GM21825 (cell line): ENCODE data around the gene RFX4.

Source experiments
- ATAC-seq: cut with Tn5 transposase; IDR thresholded peaks from one replicate; pipeline ENCODE4 v1.9.1; 2021; ENCODE audit warnings: mild to moderate bottlenecking, moderate library complexity; ENCODE audit not compliant: unreplicated experiment

Gene RFX4

DNA sequence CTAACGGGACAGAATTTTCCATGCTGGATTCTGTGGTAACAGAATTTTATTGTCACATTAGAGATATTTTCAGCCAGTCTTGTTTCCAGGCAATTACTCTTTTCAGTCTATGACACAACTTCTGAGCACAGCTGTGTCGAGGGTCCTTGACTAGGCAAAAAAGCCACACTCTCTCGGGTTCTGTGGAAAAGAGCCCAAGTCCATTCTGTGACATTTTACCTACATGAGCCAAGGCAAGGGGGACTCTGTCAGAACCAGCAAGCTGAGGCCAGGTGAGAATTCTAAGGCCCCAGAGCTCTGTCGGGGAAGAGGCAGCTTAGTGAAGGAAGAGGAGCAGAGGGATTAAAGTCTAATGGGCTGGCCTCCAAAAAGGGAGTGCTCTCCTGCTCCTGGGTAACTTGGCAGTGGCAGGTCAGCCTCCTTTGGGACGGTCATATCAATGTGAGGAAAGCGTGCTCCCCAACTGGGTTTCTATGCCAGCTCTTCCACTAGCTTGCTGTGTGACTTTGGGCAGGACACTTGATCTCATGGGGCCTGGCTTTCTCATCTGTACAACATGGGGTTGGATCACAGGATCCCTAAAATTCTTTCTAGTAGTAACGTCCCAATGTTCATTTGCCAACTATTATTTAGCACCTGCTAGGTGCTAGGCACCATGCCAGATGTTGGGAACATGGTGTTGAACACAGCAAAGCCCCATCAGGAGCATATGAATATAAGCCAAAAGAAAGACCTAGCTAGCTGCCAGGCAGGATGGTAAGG lies 175.7 kb downstream of the RFX4 start:
- ATAC-seq, result no peak

DNA sequence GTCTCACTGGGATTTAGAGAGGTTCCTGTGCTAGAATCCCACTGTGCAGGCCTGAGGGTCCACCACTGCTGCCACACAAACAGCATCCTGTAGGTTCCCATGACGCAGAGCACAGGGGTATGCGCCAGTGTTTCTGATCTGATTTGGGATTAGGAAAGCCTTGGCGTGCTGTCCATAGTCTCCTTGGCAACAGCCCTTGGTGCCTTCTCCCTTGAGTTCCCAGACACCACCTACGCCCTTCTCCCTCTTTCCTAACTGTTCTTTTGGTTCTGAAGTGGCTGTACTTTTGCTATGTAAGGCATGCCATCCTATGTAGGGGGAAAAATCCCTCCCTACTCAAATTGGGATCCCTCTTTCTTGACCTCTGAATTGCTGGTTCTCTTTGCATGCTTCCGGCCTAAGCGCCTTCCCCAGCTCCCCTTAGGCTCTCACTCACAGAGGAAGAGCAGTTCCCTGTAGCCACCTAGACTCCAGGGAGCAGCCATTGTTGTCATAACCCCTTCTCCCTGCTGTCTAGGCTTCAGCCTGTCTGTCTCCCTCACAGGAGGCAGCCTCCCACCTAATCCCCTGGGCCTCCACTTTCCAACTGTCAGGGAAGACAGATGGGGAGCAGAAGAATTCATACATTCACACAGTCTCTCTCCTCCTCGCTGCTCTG lies 176.9 kb downstream of the RFX4 start:
- peak; percentile 20 for ATAC-seq

DNA sequence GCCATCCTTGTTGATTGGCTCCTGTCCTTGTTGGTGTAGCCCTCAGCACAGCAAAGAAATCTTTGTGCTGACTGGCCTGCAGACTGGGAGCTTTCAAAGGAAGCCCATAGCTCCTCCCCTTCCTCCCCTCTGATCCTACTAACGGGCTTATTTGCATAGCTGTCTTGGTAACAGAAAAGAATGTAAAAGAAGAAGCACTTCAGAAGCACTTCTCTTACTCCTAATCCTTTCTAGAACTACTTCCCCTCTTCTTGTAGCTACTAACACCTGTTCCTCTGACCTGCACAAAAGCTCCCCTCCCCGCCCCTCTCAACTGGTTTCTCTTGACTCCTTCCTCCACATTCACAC lies 177.4 kb downstream of the RFX4 start:
- ATAC-seq, result peak; percentile 98

DNA sequence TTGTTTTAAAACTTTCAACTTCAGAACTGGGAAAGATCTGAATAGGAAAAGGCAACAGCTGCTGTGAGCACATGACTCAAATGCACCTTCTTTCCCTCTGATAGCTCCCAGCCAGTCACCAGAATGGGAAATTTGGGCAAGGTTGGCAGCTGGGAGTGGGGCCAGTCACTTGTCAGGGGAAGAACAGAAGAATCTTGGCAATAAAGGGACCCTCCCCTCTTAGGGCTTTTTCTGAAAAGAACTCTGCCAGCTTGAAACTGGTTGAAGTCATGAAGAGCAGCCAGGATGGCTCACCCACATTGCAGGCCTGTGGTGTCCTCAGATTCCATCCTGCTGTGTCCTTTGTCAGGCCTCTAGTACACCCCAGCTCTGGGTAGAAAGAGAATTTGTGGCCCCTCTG lies 181.4 kb downstream of the RFX4 start:
- ATAC-seq, result no peak

DNA sequence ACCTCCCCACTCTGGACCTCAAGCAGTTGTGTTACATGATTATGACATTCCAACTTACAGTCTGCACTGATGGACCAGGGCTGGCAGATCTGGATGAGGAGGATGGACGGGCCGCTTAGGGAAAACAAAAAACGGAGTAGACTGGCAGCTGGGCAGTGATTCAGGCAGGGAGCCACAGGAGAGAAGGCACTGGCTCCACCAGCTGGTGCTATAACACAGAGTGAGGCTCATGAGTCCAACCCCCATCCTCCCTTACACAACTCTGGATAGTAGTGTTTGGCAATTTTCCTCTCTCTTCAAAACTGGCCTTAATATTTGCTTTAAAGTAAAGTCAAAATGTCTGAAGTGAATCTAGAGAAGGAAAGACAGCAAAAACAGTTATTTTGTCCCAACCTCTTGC lies 181.9 kb downstream of the RFX4 start:
- ATAC-seq, result no peak

DNA sequence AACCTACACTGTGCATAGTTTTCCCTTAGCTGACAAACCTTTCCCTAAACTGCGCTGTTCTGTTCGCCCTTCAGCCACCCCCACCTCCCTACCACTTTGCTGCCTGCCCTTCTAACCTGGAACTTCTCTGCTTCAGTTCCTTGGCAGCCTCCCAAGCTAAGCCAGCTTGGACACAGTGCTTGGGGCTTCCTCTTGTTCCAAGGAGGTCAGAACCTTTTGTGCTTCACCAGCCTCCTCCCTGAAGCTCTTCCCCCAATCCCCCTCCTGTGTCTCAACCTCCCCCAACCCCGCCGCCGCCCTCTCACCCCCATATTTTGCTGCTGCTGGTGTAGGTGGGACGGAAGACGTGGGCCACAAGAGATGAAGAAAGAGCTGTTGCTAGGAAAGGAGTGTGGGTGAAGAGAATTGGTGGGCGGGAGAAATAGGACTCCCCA lies 183.6 kb downstream of the RFX4 start:
- no peak for ATAC-seq

DNA sequence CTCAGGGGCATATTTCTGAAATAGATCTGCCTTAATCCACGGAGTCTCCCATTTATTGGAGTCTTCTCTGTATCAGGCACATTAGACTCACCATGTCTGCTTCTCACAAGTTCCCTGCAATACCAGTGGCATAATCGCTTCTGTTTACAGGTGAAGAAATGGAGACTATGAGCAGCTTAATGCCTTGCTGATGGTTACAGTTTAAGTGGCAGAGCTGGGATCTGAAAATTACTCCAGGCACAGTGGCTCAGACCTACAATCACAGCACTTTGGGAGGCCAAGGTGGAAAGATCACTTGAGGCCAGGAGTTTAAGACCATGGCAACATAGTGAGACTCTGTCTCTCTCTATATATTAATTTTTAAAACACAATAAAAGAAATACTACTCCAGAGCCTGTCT lies 184.4 kb downstream of the RFX4 start:
- no peak for ATAC-seq

DNA sequence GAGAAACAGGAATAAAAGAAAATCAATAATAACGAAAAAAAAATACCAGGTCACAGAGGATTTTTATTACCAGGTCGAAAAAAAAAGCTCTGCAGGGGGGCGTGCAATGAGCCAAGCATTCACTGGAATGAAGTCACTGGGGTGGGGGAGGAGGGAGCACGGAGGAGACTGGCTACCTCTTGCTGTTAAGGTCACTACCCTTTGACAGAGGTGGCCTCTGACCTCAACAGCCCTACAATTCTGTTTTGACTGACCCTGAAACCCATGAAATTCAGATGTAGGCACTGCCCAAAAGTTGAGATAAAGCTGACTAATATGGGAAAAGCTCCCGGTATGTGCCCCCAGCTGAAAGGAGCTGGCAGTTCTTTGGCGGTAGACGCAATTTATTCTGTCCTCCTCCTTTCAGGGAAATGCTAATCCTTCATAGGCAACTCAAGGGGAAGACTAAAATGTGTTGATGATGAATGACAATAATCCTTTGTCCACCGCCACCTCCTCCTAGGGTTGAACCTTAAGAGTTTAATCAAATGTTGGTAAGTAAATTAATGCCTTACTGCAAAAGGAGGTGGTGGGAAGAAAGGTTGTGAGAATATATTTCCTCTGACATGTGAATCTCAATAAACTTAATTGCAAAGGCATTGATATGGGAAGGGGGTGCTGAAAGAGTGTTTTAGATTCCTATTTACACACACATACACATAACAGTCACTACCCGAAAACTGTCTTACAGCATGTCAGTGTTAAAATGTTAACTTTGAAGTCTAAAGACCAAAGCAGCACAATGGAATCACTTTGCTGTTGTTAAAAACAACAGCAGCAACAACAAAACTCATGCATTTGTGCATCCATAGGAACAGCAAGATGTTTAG lies 185.4 kb downstream of the RFX4 start:
- ATAC-seq, result no peak

DNA sequence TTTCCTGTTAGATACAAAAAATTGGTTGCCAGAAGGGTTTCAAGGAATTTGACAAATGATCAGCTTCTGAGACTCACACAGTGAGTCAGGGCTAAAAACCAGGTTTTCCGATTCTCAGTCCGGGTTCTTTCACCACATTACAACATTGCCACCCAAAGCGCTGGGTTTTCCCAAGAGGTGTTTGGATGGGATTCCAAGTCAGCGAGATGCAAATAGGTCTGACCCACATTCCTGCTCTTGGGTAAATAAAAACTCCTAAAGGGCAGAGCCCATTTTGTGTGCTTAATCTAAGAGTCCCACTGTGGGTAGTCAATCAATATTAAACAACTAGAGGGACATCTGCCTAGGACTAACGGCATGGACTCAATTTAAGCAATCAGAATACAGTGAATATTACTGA lies 186.3 kb downstream of the RFX4 start:
- no peak for ATAC-seq

DNA sequence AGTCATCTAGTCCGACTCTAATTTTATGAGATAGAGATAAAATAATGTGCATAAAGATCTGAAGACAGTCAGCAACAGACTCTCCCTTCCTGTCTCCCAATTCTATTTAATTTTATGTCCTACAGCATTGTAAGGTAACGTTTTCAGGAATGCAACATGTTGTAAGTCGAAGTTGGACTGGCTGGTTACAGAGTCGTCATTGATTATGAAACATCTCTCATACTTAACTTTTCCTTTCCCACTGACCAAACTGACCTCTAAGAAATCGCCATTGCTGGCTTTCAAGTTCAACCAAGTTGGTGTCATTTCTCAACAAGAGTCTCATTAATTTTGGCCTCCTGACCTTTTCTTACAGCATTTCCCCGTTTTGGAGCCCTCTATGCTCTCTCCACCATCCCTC lies 186.7 kb downstream of the RFX4 start:
- no peak for ATAC-seq

DNA sequence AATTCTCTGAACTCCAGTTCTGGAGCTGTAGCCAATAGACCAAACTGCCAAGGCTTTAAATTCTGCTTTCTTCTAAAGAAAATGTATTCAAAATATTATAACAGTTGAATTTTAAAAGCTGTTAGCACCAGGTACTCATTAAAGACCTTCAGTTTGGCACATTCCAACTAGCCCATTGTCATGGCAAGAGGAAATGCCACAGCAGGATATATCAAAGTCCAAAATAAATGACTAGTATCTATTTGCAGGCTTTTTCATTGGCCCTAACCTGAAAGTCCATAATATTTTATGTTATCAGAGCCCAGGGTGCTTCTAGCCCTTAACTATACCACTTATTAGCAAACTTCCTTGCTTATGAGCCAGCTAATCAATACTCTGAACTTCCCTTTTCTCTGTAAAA lies 188.6 kb downstream of the RFX4 start:
- no peak for ATAC-seq

DNA sequence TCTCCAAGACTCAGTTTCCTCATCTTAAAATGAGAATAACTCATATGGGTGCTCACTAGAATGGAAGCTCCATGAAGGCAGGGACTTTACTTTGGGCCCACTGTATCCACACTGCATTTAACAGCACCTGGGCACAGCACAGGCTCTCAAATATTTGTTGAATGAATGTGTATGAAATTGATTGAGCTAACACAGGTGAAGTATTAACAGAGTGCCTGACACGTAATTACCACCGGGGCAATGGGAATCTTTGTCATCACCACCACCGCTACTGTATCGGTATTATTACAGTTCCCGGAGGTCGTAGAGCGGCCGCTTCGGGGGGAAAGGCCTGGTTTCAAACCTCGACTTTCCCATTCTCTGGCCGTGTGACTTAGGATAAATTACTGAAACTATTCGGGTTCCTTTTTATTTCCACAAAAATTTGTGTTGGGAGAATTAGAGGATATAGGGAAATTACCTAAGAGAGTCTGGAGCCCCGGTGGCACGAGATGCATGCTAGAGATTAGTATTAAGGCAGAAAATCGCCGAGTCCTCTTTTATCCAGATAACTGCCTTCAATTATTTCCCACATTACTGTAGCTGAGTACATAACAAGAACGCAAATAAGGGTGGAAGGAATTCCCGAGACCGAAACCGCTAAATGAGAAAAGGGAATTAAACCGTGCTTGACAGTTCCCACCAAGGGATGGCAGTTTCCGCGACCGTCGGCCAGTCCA lies 190.6 kb downstream of the RFX4 start:
- ATAC-seq, result peak; percentile 5

DNA sequence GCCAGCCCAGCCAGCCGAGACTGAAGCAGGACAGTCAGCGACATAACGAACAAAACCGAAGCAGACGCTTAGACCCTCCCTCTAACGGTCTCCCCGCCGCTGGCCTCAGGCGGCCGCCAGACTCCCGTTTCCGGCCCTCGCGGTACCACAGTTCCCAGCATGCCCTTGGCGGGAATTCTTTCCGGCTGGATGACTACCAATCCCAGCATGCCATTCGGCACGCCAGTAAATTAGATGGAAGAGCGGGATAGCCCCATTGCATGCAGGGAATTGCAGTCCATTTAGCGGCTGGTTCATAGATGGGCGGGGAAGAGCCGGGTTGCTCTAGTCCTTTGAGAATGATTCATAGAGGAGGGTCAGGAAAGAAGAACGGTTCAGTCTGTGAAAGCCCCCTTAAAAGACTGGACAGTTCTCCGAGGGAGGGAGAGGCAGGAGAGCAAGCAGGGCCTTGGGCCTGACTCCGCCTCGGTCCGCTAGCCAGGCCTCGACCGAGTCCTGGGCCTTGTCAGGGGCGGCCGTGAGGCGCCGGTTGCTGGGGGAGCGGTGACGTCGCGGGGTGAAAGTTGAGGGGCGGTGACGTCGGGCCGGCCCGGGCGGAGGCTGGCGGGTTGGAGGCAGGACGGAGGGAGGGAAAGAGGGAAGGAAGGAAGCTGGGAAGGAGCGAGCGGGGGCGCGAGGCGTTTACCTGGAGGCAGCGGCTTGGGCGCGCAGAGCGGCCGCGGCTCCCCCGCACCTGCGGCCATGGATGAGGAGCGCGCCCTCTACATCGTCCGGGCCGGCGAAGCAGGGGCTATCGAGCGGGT lies 191.4 kb downstream of the RFX4 start, which contains the start of gene RIC8B:
RIC8B (plus strand) TSS at position 678 of the 803 bp plus-strand sequence; CDS start at position 742, 64 bp downstream.
- peak; percentile 87 for ATAC-seq

DNA sequence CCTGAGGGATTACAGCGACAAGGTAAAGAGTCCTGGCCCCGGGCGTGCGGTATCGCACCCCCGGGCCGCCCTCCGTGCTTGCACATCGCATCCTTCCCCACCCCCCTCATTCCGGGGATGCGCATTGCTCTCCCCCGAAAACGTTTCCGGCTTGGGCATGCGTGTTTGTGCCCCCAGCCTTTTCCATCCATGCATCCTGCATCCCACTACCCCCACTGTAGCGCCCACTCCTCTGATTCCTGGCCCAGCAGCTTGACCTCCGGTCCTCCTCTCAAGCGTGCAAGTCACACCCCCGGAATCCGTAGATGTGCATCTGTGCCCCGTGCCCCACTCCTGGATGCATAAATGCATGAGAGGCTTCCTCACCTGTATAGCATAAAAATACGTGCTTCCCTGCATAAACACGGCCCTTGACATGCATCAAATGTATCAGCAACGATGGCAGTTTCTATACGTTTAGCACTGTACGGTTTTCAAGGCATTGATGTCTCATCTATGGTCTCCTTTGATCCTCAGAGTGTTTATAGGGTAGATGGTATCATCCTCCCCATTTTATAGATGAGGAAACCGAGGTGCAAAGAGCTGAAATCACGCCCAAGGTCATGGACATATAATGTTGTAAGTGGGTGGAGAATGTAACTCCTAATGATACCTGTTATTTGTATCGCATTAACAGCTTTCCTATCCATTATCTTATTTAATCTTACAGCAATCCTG lies 192.2 kb downstream of the RFX4 start:
- ATAC-seq, result peak; percentile 1

DNA sequence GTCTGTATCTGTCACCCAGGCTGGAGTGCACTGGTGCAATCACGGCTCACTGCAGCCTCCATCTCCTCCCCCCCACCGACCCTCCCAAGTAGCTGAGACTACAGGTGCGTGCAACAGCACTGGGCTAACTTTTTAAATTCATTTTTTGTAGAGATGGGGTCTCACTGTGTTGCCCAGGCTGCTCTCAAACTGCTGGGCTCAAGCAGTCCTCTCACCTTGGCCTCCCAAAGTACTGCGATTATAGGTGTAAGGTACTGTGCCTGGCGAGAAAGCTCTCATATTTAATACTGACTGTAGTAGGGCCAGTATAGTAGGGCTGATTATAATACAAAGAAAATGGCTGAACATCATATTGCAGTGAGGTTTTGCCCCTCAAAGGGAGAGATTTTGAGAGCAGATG lies 194.1 kb downstream of the RFX4 start:
- ATAC-seq, result no peak

DNA sequence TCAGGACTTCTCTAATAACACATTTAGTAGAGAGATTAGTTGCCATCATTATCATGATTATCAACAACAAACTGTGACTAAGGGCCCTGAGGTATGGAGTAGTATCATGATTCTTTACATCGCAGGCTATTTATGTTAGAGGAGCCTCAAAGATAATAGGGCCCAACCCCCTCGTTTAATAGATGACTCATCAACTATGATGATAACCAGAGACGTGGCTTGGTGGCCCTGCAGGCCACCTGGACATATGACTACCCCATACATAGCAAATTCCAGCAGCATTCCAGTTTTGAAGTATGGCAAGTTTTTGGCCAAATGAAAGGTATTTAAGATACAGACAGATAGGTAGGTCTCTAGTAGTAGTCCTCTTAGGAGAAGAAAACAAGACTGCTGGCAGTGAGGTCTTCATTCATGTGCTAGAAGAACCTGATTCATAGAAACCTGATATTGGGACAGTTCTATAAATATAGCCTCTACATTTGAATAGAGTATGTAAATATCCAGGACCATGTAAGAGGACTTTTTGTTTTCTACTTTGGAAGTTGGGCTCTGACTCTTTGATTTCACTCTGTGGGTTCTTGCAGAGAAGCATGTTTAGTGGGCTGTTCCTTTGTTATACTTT lies 197.3 kb downstream of the RFX4 start:
- no peak for ATAC-seq

DNA sequence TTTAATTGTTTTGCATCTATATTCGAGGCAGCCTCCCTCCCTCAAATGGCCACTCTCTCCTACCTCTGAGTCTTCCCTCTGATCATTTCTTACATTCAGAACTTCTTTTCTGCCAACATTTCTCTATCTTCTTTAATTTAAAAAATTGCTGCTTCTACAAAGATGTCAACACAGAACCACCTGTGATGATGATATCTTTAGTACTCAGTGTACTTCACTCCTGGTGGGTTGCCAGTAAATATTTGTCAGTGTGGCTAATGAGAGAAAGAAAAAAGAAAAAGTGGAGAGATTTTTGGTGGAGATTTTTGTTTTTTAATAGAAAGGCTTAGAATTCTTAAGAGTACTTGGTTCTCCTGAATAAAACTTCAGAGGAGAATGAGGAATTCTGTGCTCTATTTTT lies 199.8 kb downstream of the RFX4 start:
- no peak for ATAC-seq

DNA sequence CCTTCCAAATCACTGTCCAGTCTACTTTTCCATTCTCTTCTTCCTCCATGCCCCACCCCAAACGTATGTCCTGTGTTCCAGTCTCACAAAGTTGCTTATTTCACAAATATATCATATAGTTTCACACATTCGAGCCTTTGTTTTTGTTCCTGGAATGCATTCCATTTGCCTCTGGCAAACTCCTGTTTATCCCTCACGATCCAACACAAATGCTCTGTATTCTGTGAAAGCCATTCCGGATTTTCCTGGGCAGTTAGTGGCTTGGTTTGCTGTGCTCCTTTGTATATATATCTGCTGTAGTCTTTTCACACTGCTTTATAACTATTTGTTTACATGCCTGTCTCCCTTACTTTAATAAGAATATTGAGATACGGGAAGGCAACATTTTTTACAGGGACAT lies 200.7 kb downstream of the RFX4 start:
- no peak for ATAC-seq

DNA sequence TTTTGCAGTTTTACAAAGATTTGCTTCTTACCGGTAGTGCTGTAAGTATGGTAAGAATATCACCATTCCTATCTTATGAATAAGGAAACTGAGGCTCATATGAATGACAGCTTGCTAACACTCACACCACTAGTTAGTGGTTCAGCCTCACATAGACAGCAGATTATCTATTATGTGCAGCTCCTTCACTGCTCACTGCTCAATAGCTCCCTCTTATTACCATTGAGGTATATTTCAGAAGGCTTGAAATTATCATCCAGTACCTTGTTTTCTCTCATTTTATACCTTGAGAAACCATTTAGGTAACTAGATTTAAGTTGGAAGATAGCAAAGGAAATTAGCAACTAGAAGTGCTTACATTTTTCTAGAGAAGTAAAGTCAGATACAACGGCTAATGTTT lies 207.2 kb downstream of the RFX4 start:
- ATAC-seq, result no peak
